HCT116 (cell line): ENCODE results near the gene BOD1. TPM values are rescaled to one million over a fixed set of nuclear protein-coding genes. Genes with fewer than 3 reads are reported as not detected.

Experiments
- ATAC-seq: fragments of 200-7000 bp; cut with Tn5 transposase; 2 replicates; pipeline ENCODE4 v1.9.1; 2020; ENCODE audit warnings: mild to moderate bottlenecking, moderate library complexity
- BruUV-seq: library from RNA; stranded (reverse); fragments of 400-500 nt; replicated peaks from 2 replicates; lab custom pipeline; 2021; lab: Mats Ljungman, UMichigan
- CTCF ChIA-PET: fragments of 300-600 bp; sonication (Branson Sonifier 250); formaldehyde crosslinking; loops from one replicate; lab custom pipeline; 2021; ENCODE audit warnings: antibody characterized with exemption; lab: Charles Lee
- POLR2A ChIA-PET: fragments of 300-600, 350-600 bp; sonication (Branson Sonifier 250); formaldehyde crosslinking; loops from one replicate; lab custom pipeline; 2021; ENCODE audit warnings: antibody characterized with exemption; lab: Charles Lee
- RAD21 ChIA-PET, 2 experiments: fragments of 300-600 bp; sonication (Branson Sonifier 250); formaldehyde crosslinking; loops; one replicate each; lab custom pipeline; 2023; ENCODE audit warnings: low total read pairs in 2 of 2; ENCODE audit not compliant: uncharacterized antibody in 2 of 2, unreplicated experiment in 2 of 2, low non-redundant PET in 1 of 2; lab: Charles Lee
- DNase-seq: peaks from one replicate; pipeline ENCODE4 v3.0.0-alpha.2; 2010; ENCODE audit warnings: low read depth, low spot score
- H2AFZ ChIP-seq: fragments of 200-600 bp; shearing (Covaris generic), sonication (generic); 2 replicates; pipeline ENCODE4 v1.6.1; 2017; ENCODE audit warnings: low read depth, mixed run types, mixed read lengths, antibody characterized with exemption, low read length; ENCODE audit not compliant: poor library complexity, severe bottlenecking
- H3K27ac ChIP-seq: 2 replicates; pipeline ENCODE4 v1.5.1; 2012; ENCODE audit warnings: low read depth, low read length
- H3K27me3 ChIP-seq: fragments of 200-600 bp; sonication (generic); 2 replicates; pipeline ENCODE4 v1.6.1; 2016; ENCODE audit warnings: mixed run types, low read length, mixed read lengths; ENCODE audit not compliant: insufficient read depth
- H3K36me3 ChIP-seq, 2 experiments: fragments of 200-500 bp in 1 of 2; fragments of 200-600 bp in 1 of 2; sonication (Bioruptor generic) in 1 of 2; sonication (generic) in 1 of 2; 2 replicates each; pipeline versions ENCODE4 v1.5.1 to v1.6.1; 2014 to 2016; ENCODE audit warnings: low read length in 2 of 2, inconsistent platforms in 1 of 2, mixed read lengths in 1 of 2, mixed run types in 1 of 2; ENCODE audit not compliant: insufficient read depth in 2 of 2, control insufficient read depth in 1 of 2
- H3K4me1 ChIP-seq, 2 experiments: fragments of 200-600 bp in 1 of 2; sonication (generic) in 1 of 2; 2 replicates each; pipeline versions ENCODE4 v1.5.1 to v1.6.1; 2012 to 2017; ENCODE audit warnings: low read length in 2 of 2, inconsistent platforms in 1 of 2, mild to moderate bottlenecking in 1 of 2, mixed read lengths in 1 of 2, mixed run types in 1 of 2, moderate library complexity in 1 of 2; ENCODE audit not compliant: insufficient read depth in 2 of 2, control insufficient read depth in 1 of 2
- H3K4me2 ChIP-seq: fragments of 200-600 bp; sonication (generic); 2 replicates; pipeline ENCODE4 v1.6.1; 2017; ENCODE audit warnings: mixed run types, low read length, mixed read lengths
- H3K4me3 ChIP-seq, 2 experiments: fragments of 200-600 bp in 1 of 2; sonication (generic) in 1 of 2; replicated peaks in 1 of 2; 2 replicates each; pipeline ENCODE4 v1.5.1; 2011 to 2016; ENCODE audit warnings: low read length in 2 of 2, control low read depth in 1 of 2, low read depth in 1 of 2, mild to moderate bottlenecking in 1 of 2, mixed read lengths in 1 of 2, mixed run types in 1 of 2
- H3K79me2 ChIP-seq: fragments of 200-600 bp; sonication (generic); 2 replicates; pipeline ENCODE4 v1.6.1; 2017; ENCODE audit warnings: mild to moderate bottlenecking, mixed run types, low read length, moderate library complexity, mixed read lengths; ENCODE audit not compliant: insufficient read depth
- H3K9ac ChIP-seq: fragments of 200-600 bp; sonication (generic); 2 replicates; pipeline ENCODE4 v1.6.1; 2016; ENCODE audit warnings: low read length, mixed read lengths
- H3K9me2 ChIP-seq: fragments of 200-600 bp; sonication (generic), shearing (Covaris generic); 2 replicates; pipeline ENCODE4 v1.6.1; 2017; ENCODE audit warnings: mixed run types, mild to moderate bottlenecking, moderate library complexity; ENCODE audit not compliant: insufficient read depth
- H3K9me3 ChIP-seq, 2 experiments: fragments of 200-500 bp in 1 of 2; fragments of 200-600 bp in 1 of 2; sonication (Bioruptor generic) in 1 of 2; sonication (generic) in 1 of 2; 2 replicates each; pipeline ENCODE4 v1.6.1; 2014 to 2017; ENCODE audit warnings: low read length in 2 of 2, mixed read lengths in 2 of 2, inconsistent platforms in 1 of 2, low read depth in 1 of 2, mild to moderate bottlenecking in 1 of 2, mixed run types in 1 of 2, moderate library complexity in 1 of 2; ENCODE audit not compliant: control insufficient read depth in 1 of 2, insufficient read depth in 1 of 2
- H4K20me1 ChIP-seq: fragments of 200-600 bp; sonication (generic), shearing (Covaris generic); 2 replicates; pipeline ENCODE4 v1.6.1; 2017; ENCODE audit warnings: mixed run types, mild to moderate bottlenecking, moderate library complexity; ENCODE audit not compliant: insufficient read depth
- CBX3 ChIP-seq: IDR thresholded peaks from 2 replicates; pipeline ENCODE4 v1.6.1; 2012; ENCODE audit warnings: low read depth
- CEBPB ChIP-seq: IDR thresholded peaks from 2 replicates; pipeline ENCODE4 v1.6.1; 2012; ENCODE audit warnings: low read depth
- EGR1 ChIP-seq: IDR thresholded peaks from 2 replicates; pipeline ENCODE4 v1.6.1; 2012; ENCODE audit warnings: low read depth
- ELF1 ChIP-seq: IDR thresholded peaks from 2 replicates; pipeline ENCODE4 v1.6.1; 2012; ENCODE audit warnings: low read depth, borderline replicate concordance
- EZH2 ChIP-seq: fragments of 200-600 bp; sonication (generic); IDR thresholded peaks from 2 replicates; pipeline ENCODE4 v1.6.1; 2017; ENCODE audit warnings: antibody characterized with exemption, mixed run types
- EZH2phosphoT487 ChIP-seq: fragments of 200-600 bp; IDR thresholded peaks from 2 replicates; pipeline ENCODE4 v1.6.1; 2018; ENCODE audit warnings: antibody characterized with exemption, borderline replicate concordance
- FOSL1 ChIP-seq: IDR thresholded peaks from 2 replicates; pipeline ENCODE4 v1.6.1; 2012; ENCODE audit warnings: low read depth
- JUND ChIP-seq: IDR thresholded peaks from 2 replicates; pipeline ENCODE4 v1.6.1; 2012
- POLR2A ChIP-seq: IDR thresholded peaks from 2 replicates; pipeline ENCODE4 v1.7.0; 2011; ENCODE audit warnings: borderline replicate concordance; ENCODE audit not compliant: insufficient read depth, insufficient read length; ENCODE audit errors: extremely low read depth
- POLR2AphosphoS5 ChIP-seq: IDR thresholded peaks from 2 replicates; pipeline ENCODE4 v1.6.1; 2011; ENCODE audit warnings: mild to moderate bottlenecking, low read depth, low read length, moderate library complexity
- RAD21 ChIP-seq: IDR thresholded peaks from 2 replicates; pipeline ENCODE4 v1.6.1; 2012; ENCODE audit warnings: low read depth, mild to moderate bottlenecking
- SIN3A ChIP-seq: IDR thresholded peaks from 2 replicates; pipeline ENCODE4 v1.6.1; 2012; ENCODE audit warnings: low read depth
- SP1 ChIP-seq: IDR thresholded peaks from 2 replicates; pipeline ENCODE4 v1.6.1; 2012; ENCODE audit warnings: low read depth
- SRF ChIP-seq: IDR thresholded peaks from 2 replicates; pipeline ENCODE4 v1.6.1; 2012; ENCODE audit warnings: low read depth
- YY1 ChIP-seq: IDR thresholded peaks from 2 replicates; pipeline ENCODE4 v1.6.1; 2011; ENCODE audit warnings: low read length, low read depth, moderate library complexity, mild to moderate bottlenecking; ENCODE audit not compliant: insufficient replicate concordance; ENCODE audit errors: extremely low read depth
- ZNF274 ChIP-seq: fragments of 200-500 bp; sonication (Bioruptor generic); IDR thresholded peaks from 2 replicates; pipeline ENCODE4 v1.6.1; 2014; ENCODE audit warnings: mild to moderate bottlenecking, low read depth, low read length, inconsistent platforms
- intact Hi-C: fragments of 100-400 bp; cut with micrococcal nuclease; formaldehyde crosslinking; loops from 2 replicates; pipeline ENCODE4 v1.10.0; 2022
- total RNA-seq: library from RNA; stranded (reverse); gene quantifications from one replicate; pipeline ENCODE4 v1.2.1, GENCODE V29; 2021; ENCODE audit not compliant: unreplicated experiment
- TF ChIP-seq, protein P1 (sequence below): IDR thresholded peaks from 2 replicates; pipeline ENCODE4 v1.6.1; 2011; ENCODE audit warnings: mild to moderate bottlenecking, low read length, moderate library complexity; ENCODE audit not compliant: insufficient replicate concordance; ENCODE audit errors: extremely low read depth
- TF ChIP-seq, protein P2 (sequence below): IDR thresholded peaks from 2 replicates; pipeline ENCODE4 v1.6.1; 2012; ENCODE audit warnings: low read depth
- TF ChIP-seq, protein P3 (sequence below), 3 experiments: fragments of 200-600 bp in 1 of 3; sonication (generic) in 1 of 3; IDR thresholded peaks in 2 of 3; conservative IDR thresholded peaks in 1 of 3; 2 replicates each; pipeline ENCODE4 v1.5.1; 2012 to 2017; ENCODE audit warnings: low read depth in 2 of 3, low read length in 2 of 3, antibody characterized with exemption in 1 of 3, borderline replicate concordance in 1 of 3, control low read depth in 1 of 3, mild to moderate bottlenecking in 1 of 3, mixed read lengths in 1 of 3, mixed run types in 1 of 3, moderate library complexity in 1 of 3; ENCODE audit not compliant: insufficient read depth in 1 of 3
- TF ChIP-seq, protein P4 (sequence below): IDR thresholded peaks from 2 replicates; pipeline ENCODE4 v1.6.1; 2012

Gene BOD1
- total RNA-seq, 1 experiment from 2014 or later: 60.2 TPM

DNA sequence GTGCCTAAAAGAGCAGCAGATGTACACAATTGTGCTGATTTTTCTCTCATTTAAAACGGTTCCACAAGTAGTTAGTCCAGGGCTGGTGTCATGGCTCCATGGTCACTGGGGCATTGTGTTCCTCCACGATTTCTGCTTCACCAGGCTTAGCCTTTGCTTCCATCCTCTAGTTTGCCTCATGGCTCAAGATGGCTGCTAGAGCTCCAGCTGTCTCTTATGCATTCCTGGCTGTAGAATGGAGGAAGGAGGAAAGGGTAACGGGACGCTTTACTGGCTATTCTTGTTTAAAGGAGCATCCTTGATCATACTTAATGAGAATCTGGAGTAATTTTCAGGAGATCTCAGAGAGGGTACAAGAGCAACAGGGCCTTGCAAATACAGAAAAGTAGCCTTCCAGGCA lies 47.7 kb downstream of the BOD1 start:
- peaks cover 0 to 5% of the 10 kb centered on the region in 2 experiments; a peak in 1 of 4 replicates for H3K9me3 ChIP-seq
- no peak overlapping the region for H3K4me3 ChIP-seq
- POLR2A ChIA-PET: no interaction called here
- H3K36me3 ChIP-seq: no peaks in the 10 kb centered on the region
- H3K27ac ChIP-seq: no peak overlapping the region
- no peaks in the 10 kb centered on the region for H3K27me3 ChIP-seq
- no peaks in the 10 kb centered on the region for H3K79me2 ChIP-seq
- H3K9me2 ChIP-seq: no peaks in the 10 kb centered on the region
- H3K4me2 ChIP-seq: no peak overlapping the region
- no peak overlapping the region for H3K9ac ChIP-seq
- DNase-seq: no peak
- RAD21 ChIA-PET: no interaction called here
- intact Hi-C loops: no loop called here
- no peak overlapping the region for H2AFZ ChIP-seq
- no peak for ATAC-seq
- TF ChIP-seq SRF: no peak
- TF ChIP-seq RAD21: no peak
- TF ChIP-seq, protein P1, sequence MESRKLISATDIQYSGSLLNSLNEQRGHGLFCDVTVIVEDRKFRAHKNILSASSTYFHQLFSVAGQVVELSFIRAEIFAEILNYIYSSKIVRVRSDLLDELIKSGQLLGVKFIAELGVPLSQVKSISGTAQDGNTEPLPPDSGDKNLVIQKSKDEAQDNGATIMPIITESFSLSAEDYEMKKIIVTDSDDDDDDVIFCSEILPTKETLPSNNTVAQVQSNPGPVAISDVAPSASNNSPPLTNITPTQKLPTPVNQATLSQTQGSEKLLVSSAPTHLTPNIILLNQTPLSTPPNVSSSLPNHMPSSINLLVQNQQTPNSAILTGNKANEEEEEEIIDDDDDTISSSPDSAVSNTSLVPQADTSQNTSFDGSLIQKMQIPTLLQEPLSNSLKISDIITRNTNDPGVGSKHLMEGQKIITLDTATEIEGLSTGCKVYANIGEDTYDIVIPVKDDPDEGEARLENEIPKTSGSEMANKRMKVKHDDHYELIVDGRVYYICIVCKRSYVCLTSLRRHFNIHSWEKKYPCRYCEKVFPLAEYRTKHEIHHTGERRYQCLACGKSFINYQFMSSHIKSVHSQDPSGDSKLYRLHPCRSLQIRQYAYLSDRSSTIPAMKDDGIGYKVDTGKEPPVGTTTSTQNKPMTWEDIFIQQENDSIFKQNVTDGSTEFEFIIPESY: no peak
- no peak for TF ChIP-seq FOSL1
- no peak for TF ChIP-seq POLR2AphosphoS5
- no peak for TF ChIP-seq CBX3
- no peak for TF ChIP-seq SIN3A
- TF ChIP-seq, protein P2, sequence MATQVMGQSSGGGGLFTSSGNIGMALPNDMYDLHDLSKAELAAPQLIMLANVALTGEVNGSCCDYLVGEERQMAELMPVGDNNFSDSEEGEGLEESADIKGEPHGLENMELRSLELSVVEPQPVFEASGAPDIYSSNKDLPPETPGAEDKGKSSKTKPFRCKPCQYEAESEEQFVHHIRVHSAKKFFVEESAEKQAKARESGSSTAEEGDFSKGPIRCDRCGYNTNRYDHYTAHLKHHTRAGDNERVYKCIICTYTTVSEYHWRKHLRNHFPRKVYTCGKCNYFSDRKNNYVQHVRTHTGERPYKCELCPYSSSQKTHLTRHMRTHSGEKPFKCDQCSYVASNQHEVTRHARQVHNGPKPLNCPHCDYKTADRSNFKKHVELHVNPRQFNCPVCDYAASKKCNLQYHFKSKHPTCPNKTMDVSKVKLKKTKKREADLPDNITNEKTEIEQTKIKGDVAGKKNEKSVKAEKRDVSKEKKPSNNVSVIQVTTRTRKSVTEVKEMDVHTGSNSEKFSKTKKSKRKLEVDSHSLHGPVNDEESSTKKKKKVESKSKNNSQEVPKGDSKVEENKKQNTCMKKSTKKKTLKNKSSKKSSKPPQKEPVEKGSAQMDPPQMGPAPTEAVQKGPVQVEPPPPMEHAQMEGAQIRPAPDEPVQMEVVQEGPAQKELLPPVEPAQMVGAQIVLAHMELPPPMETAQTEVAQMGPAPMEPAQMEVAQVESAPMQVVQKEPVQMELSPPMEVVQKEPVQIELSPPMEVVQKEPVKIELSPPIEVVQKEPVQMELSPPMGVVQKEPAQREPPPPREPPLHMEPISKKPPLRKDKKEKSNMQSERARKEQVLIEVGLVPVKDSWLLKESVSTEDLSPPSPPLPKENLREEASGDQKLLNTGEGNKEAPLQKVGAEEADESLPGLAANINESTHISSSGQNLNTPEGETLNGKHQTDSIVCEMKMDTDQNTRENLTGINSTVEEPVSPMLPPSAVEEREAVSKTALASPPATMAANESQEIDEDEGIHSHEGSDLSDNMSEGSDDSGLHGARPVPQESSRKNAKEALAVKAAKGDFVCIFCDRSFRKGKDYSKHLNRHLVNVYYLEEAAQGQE: no peak
- no peak for TF ChIP-seq EZH2
- TF ChIP-seq EGR1: no peak
- TF ChIP-seq, protein P3, sequence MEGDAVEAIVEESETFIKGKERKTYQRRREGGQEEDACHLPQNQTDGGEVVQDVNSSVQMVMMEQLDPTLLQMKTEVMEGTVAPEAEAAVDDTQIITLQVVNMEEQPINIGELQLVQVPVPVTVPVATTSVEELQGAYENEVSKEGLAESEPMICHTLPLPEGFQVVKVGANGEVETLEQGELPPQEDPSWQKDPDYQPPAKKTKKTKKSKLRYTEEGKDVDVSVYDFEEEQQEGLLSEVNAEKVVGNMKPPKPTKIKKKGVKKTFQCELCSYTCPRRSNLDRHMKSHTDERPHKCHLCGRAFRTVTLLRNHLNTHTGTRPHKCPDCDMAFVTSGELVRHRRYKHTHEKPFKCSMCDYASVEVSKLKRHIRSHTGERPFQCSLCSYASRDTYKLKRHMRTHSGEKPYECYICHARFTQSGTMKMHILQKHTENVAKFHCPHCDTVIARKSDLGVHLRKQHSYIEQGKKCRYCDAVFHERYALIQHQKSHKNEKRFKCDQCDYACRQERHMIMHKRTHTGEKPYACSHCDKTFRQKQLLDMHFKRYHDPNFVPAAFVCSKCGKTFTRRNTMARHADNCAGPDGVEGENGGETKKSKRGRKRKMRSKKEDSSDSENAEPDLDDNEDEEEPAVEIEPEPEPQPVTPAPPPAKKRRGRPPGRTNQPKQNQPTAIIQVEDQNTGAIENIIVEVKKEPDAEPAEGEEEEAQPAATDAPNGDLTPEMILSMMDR (IDR thresholded peaks at IDR 0.05 in 2 of 3, conservative IDR thresholded peaks at IDR 0.05 in 1 of 3; ENCODE audit: borderline replicate concordance in 1 of 3, insufficient read depth in 1 of 3, low read depth in 2 of 3, low read length in 2 of 3): no peak
- no peak for TF ChIP-seq POLR2A
- no peak for TF ChIP-seq SP1
- TF ChIP-seq YY1: no peak
- TF ChIP-seq, protein P4, sequence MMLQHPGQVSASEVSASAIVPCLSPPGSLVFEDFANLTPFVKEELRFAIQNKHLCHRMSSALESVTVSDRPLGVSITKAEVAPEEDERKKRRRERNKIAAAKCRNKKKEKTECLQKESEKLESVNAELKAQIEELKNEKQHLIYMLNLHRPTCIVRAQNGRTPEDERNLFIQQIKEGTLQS: no peak
- TF ChIP-seq EZH2phosphoT487: no peak
- no peak for TF ChIP-seq CEBPB
- TF ChIP-seq ZNF274: no peak
- TF ChIP-seq ELF1: no peak
- no peak for TF ChIP-seq JUND
- H3K4me1 ChIP-seq: peaks cover 0 to 8% of the 10 kb centered on the region in 2 experiments; a peak in 2 of 4 replicates
- CTCF ChIA-PET: no interaction called here
- no peaks in the 10 kb centered on the region for H4K20me1 ChIP-seq
- BruUV-seq: no TSS peak
